ENCODE measurements around the gene PROSER3.

DNA sequence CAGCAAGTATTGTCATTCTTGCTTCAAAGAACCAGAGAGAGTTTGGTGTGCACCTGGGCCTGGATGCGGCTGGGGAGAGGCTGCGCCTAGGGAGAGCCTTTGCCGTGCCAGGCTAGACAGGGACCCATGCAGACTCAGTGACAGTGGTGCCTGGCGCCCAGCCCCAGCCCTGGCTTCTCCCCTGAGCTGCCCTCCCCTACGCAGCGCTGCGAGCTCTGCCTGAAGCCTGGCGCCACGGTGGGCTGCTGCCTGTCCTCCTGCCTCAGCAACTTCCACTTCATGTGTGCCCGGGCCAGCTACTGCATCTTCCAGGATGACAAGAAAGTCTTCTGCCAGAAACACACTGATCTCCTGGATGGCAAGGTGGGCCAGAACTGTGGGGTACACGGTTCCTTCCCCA is 28.2 kb upstream of the PROSER3 start:
- TF ChIP-seq, protein P1, sequence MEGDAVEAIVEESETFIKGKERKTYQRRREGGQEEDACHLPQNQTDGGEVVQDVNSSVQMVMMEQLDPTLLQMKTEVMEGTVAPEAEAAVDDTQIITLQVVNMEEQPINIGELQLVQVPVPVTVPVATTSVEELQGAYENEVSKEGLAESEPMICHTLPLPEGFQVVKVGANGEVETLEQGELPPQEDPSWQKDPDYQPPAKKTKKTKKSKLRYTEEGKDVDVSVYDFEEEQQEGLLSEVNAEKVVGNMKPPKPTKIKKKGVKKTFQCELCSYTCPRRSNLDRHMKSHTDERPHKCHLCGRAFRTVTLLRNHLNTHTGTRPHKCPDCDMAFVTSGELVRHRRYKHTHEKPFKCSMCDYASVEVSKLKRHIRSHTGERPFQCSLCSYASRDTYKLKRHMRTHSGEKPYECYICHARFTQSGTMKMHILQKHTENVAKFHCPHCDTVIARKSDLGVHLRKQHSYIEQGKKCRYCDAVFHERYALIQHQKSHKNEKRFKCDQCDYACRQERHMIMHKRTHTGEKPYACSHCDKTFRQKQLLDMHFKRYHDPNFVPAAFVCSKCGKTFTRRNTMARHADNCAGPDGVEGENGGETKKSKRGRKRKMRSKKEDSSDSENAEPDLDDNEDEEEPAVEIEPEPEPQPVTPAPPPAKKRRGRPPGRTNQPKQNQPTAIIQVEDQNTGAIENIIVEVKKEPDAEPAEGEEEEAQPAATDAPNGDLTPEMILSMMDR (IDR thresholded peaks at IDR 0.05) = no peak
- TF ChIP-seq POLR2A (IDR thresholded peaks at IDR 0.05) = no peak
